Measurements from ENCODE around the gene HOXA3.

DNA sequence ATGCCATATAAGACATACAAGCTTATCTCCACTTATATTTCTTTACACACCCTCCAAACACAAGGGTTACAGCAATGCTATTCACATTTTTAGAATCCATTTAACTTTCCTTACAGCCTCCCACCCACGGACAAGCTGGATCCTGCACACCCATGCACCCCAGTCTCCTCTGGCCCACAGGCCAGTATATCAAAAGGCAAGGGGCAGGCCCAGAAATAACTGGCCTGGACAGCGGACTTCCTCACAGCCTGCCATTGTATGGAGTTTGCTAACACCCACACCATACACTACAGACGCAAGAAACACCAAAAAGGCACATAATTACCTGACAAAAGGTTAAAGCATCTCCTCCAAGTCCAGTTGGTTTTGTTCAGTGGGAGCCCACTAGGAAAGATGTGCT lies 33.8 kb downstream of the HOXA3 start:
- TF ChIP-seq, protein P1, sequence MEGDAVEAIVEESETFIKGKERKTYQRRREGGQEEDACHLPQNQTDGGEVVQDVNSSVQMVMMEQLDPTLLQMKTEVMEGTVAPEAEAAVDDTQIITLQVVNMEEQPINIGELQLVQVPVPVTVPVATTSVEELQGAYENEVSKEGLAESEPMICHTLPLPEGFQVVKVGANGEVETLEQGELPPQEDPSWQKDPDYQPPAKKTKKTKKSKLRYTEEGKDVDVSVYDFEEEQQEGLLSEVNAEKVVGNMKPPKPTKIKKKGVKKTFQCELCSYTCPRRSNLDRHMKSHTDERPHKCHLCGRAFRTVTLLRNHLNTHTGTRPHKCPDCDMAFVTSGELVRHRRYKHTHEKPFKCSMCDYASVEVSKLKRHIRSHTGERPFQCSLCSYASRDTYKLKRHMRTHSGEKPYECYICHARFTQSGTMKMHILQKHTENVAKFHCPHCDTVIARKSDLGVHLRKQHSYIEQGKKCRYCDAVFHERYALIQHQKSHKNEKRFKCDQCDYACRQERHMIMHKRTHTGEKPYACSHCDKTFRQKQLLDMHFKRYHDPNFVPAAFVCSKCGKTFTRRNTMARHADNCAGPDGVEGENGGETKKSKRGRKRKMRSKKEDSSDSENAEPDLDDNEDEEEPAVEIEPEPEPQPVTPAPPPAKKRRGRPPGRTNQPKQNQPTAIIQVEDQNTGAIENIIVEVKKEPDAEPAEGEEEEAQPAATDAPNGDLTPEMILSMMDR (IDR thresholded peaks at IDR 0.05) = no peak
- no peak for TF ChIP-seq POLR2AphosphoS5 (IDR thresholded peaks at IDR 0.05)
- TF ChIP-seq EP300 (IDR thresholded peaks at IDR 0.05) = no peak
- no peak for TF ChIP-seq POLR2A (IDR thresholded peaks at IDR 0.05)
